Mucosa of rectum (tissue), 2 donors: ENCODE measurements around the gene NT5M.

Experiments used
- H3K27ac ChIP-seq, 2 donors: one replicate each; pipeline ENCODE4 v1.7.0; 2013; ENCODE audit warnings: inconsistent platforms in 2 of 2, low read depth in 2 of 2, low read length in 2 of 2
- H3K27me3 ChIP-seq, 2 donors: one replicate each; pipeline ENCODE4 v1.7.0; 2013; ENCODE audit warnings: low read length in 2 of 2; ENCODE audit not compliant: control insufficient read depth in 2 of 2, insufficient read depth in 2 of 2
- H3K36me3 ChIP-seq, 2 donors: one replicate each; pipeline ENCODE4 v1.7.0; 2013; ENCODE audit warnings: low read length in 2 of 2; ENCODE audit not compliant: control insufficient read depth in 2 of 2, insufficient read depth in 2 of 2
- H3K4me1 ChIP-seq, 2 donors: one replicate each; pipeline ENCODE4 v1.7.0; 2013; ENCODE audit warnings: low read length in 2 of 2, mild to moderate bottlenecking in 1 of 2; ENCODE audit not compliant: control insufficient read depth in 2 of 2, insufficient read depth in 2 of 2
- H3K4me3 ChIP-seq, 2 donors: one replicate each; pipeline ENCODE4 v1.7.0; 2013; ENCODE audit warnings: low read length in 2 of 2
- H3K9ac ChIP-seq, 2 donors: one replicate each; pipeline ENCODE4 v1.7.0; 2013; ENCODE audit warnings: low read length in 2 of 2, low read depth in 1 of 2, mild to moderate bottlenecking in 1 of 2
- H3K9me3 ChIP-seq, 2 donors: one replicate each; pipeline ENCODE4 v1.7.0; 2013; ENCODE audit warnings: low read length in 2 of 2; ENCODE audit not compliant: control insufficient read depth in 2 of 2
- donor health status: healthy.
- donor health status: Normal muscosa, but diverticular disease.

NT5M gene

GRCh38 chr17:17363638-17364337 lies 60.6 kb downstream of the NT5M start:
- Histone ChIP-seq H3K9ac (no peak overlapping the region), H3K4me3 (no peak overlapping the region), H3K9me3 (no peaks in the 10 kb centered on the region), H3K4me1 (no peaks in the 10 kb centered on the region), H3K36me3 (no peaks in the 10 kb centered on the region), H3K27me3 (no peaks in the 10 kb centered on the region), H3K27ac (no peak overlapping the region)

GRCh38 chr17:17364338-17364667 lies 61.1 kb downstream of the NT5M start:
- no peak overlapping the region for H3K4me3 ChIP-seq
- H3K36me3 ChIP-seq, result no peaks in the 10 kb centered on the region
- no peak overlapping the region for H3K9ac ChIP-seq
- no peaks in the 10 kb centered on the region for H3K4me1 ChIP-seq
- no peaks in the 10 kb centered on the region for H3K9me3 ChIP-seq
- H3K27me3 ChIP-seq, result no peaks in the 10 kb centered on the region
- no peak overlapping the region for H3K27ac ChIP-seq

GRCh38 chr17:17365476-17366110 lies 62.4 kb downstream of the NT5M start:
- H3K36me3 ChIP-seq, result no peaks in the 10 kb centered on the region
- no peak overlapping the region for H3K4me3 ChIP-seq

GRCh38 chr17:17366235-17366634 lies 63.1 kb downstream of the NT5M start:
- no peaks in the 10 kb centered on the region for H3K36me3 ChIP-seq
- no peaks in the 10 kb centered on the region for H3K27me3 ChIP-seq
- H3K9me3 ChIP-seq, result no peaks in the 10 kb centered on the region
- no peak overlapping the region for H3K9ac ChIP-seq
- no peak overlapping the region for H3K4me3 ChIP-seq
- H3K27ac ChIP-seq, result no peak overlapping the region
- no peaks in the 10 kb centered on the region for H3K4me1 ChIP-seq

More at GRCh38 chr17:17365476-17366110, 62.4 kb downstream of the NT5M start:
- Histone ChIP-seq H3K27ac (no peak overlapping the region), H3K27me3 (no peaks in the 10 kb centered on the region), H3K9me3 (no peaks in the 10 kb centered on the region), H3K9ac (no peak overlapping the region), H3K4me1 (no peaks in the 10 kb centered on the region)

GRCh38 chr17:17366941-17367875 lies 64.0 kb downstream of the NT5M start:
- Histone ChIP-seq H3K27ac (no peak overlapping the region), H3K9ac (no peak overlapping the region), H3K27me3 (no peaks in the 10 kb centered on the region)

GRCh38 chr17:17367931-17368330 lies 64.8 kb downstream of the NT5M start:
- Histone ChIP-seq H3K9ac (no peak overlapping the region), H3K36me3 (no peaks in the 10 kb centered on the region), H3K4me3 (no peak overlapping the region), H3K9me3 (no peaks in the 10 kb centered on the region), H3K27ac (no peak overlapping the region), H3K4me1 (no peaks in the 10 kb centered on the region), H3K27me3 (no peaks in the 10 kb centered on the region)

More at GRCh38 chr17:17366941-17367875, 64.0 kb downstream of the NT5M start:
- H3K36me3 ChIP-seq, result no peaks in the 10 kb centered on the region
- H3K4me1 ChIP-seq, result no peaks in the 10 kb centered on the region
- H3K9me3 ChIP-seq, result no peaks in the 10 kb centered on the region
- H3K4me3 ChIP-seq, result no peak overlapping the region

GRCh38 chr17:17370711-17371110 lies 67.5 kb downstream of the NT5M start:
- Histone ChIP-seq H3K4me3 (no peak overlapping the region), H3K27ac (no peak overlapping the region), H3K4me1 (no peaks in the 10 kb centered on the region), H3K36me3 (no peaks in the 10 kb centered on the region), H3K9ac (no peak overlapping the region), H3K9me3 (no peaks in the 10 kb centered on the region), H3K27me3 (no peaks in the 10 kb centered on the region)

- no peaks in the 10 kb centered on the region for H3K36me3 ChIP-seq
- no peak overlapping the region for H3K27ac ChIP-seq
- H3K9me3 ChIP-seq, result no peaks in the 10 kb centered on the region
- H3K27me3 ChIP-seq, result no peaks in the 10 kb centered on the region
- H3K9ac ChIP-seq, result no peak overlapping the region
- no peak overlapping the region for H3K4me3 ChIP-seq
- H3K4me1 ChIP-seq, result no peaks in the 10 kb centered on the region
Measured at GRCh38 chr17:17372856-17373520, 69.8 kb downstream of the NT5M start.

GRCh38 chr17:17375841-17376240 lies 72.7 kb downstream of the NT5M start:
- Histone ChIP-seq H3K27ac (no peak overlapping the region), H3K4me1 (no peaks in the 10 kb centered on the region), H3K36me3 (no peaks in the 10 kb centered on the region), H3K9ac (no peak overlapping the region), H3K4me3 (no peak overlapping the region), H3K27me3 (peaks cover 7 to 13% of the 10 kb centered on the region in 2 donors), H3K9me3 (no peaks in the 10 kb centered on the region)
